PFSK-1 (cell line): ENCODE measurements around the gene C2orf49.

Experiments
- POLR2AphosphoS5 ChIP-seq: IDR thresholded peaks from 2 replicates; pipeline ENCODE4 v1.6.1; 2012; ENCODE audit warnings: low read depth, mild to moderate bottlenecking, control low read depth, low read length, moderate library complexity
- TAF1 ChIP-seq: IDR thresholded peaks from 2 replicates; pipeline ENCODE4 v1.6.1; 2012; ENCODE audit warnings: low read length, control low read depth, borderline replicate concordance; ENCODE audit not compliant: insufficient read depth
- TF ChIP-seq, protein P1 (sequence below), 2 experiments: IDR thresholded peaks; 2 replicates each; pipeline versions ENCODE4 v1.6.1 to v1.8.0; 2011 to 2012; ENCODE audit warnings: low read depth in 2 of 2, low read length in 2 of 2, control low read depth in 1 of 2, inconsistent platforms in 1 of 2, mild to moderate bottlenecking in 1 of 2, moderate library complexity in 1 of 2; ENCODE audit not compliant: insufficient read depth in 1 of 2

GRCh38 chr2:105294844-105295481 lies 42.4 kb upstream of the C2orf49 start:
- TF ChIP-seq POLR2AphosphoS5 = no peak
- TF ChIP-seq, protein P1, sequence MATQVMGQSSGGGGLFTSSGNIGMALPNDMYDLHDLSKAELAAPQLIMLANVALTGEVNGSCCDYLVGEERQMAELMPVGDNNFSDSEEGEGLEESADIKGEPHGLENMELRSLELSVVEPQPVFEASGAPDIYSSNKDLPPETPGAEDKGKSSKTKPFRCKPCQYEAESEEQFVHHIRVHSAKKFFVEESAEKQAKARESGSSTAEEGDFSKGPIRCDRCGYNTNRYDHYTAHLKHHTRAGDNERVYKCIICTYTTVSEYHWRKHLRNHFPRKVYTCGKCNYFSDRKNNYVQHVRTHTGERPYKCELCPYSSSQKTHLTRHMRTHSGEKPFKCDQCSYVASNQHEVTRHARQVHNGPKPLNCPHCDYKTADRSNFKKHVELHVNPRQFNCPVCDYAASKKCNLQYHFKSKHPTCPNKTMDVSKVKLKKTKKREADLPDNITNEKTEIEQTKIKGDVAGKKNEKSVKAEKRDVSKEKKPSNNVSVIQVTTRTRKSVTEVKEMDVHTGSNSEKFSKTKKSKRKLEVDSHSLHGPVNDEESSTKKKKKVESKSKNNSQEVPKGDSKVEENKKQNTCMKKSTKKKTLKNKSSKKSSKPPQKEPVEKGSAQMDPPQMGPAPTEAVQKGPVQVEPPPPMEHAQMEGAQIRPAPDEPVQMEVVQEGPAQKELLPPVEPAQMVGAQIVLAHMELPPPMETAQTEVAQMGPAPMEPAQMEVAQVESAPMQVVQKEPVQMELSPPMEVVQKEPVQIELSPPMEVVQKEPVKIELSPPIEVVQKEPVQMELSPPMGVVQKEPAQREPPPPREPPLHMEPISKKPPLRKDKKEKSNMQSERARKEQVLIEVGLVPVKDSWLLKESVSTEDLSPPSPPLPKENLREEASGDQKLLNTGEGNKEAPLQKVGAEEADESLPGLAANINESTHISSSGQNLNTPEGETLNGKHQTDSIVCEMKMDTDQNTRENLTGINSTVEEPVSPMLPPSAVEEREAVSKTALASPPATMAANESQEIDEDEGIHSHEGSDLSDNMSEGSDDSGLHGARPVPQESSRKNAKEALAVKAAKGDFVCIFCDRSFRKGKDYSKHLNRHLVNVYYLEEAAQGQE (IDR thresholded peaks at IDR 0.05; ENCODE audit: insufficient read depth in 1 of 2, low read depth in 2 of 2, low read length in 2 of 2) = no peak
- no peak for TF ChIP-seq TAF1
